Hematopoietic multipotent progenitor cell treated with erythropoietin and hydrocortisone succinate and interleukin-3 and kit ligand, for 8 days (in vitro differentiated cells): ENCODE measurements around the gene NFIC.
A peak's percentile ranks its signal among the peaks of the same experiment; 100 is the strongest.

Source experiments
- DNase-seq: peaks from one replicate; pipeline ENCODE4 v3.0.0-alpha.2; 2015

NFIC gene

DNA sequence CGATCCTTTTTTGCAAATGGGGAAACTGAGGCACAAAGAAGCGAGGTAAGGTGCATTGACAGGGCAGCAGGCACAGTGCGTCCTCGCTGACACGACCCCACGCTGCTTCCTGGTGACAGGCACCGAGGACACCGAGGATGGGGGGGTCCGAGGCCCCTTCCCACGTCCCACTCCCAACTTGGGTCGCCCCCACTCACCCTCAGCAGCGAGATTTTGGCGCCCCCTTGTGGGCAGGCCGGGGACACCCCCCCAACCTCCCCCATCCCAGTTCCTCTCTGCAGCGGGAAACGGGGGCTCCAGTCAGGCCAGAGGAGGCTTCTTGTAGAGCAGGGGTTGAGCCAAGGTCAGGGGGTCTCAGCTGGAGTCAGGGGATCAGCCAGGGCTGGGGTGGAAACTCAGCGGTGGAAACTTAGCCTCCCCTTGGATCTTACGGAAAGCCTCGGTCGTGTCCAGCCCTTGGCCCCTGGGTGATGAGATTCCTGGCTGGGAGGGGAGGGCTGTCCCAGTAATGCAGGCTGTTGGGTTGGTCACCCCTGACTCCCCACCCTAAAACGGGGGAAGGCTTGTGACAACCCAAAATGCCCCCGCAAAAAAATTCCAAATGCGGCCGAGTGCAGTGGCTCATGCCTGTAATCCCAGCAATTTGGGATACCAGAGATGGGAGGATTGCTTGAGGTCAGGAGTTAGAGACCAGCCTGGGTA is 105.7 kb downstream of the NFIC start:
- DNase-seq: no peak

DNA sequence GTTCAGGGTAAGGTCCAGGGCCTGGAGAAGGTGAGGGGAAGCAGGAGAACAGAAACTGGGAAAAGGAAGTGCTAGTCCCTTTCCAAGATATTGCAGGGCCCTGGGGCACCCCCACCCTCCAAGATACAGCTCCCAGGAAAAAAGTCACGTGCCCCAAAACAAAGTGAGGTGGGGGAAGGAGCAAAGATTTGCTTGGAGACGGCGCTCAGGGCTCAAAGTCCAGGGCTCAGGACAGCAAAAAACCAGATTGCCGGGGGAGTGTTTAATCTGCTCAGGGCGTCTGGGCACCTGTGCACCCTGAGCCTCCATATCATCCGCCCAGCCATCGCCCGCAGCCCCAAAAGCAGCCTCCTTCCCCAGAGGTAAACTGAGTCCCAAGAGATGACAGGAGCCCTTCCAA is 107.6 kb downstream of the NFIC start:
- DNase-seq: no peak

DNA sequence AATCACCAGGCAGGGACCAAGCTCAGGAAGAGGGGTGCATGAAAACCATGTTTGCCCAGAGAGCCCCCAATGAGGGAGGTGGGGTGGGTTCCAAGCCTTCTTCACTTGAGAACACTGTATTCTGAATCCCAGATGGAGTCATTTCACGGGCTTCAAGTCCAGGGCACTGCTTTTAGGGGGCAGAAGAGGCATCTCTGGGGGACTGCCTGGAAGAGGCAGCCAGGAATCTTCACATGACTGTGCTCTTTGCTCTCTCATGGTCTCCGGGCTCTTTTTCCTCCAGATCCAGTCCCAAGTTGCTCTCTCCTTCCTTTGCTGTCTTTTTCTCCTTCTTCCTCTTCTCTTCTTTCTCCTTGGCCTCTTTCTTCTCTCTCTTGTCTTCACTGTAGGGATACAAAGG is 108.2 kb downstream of the NFIC start:
- no peak for DNase-seq

DNA sequence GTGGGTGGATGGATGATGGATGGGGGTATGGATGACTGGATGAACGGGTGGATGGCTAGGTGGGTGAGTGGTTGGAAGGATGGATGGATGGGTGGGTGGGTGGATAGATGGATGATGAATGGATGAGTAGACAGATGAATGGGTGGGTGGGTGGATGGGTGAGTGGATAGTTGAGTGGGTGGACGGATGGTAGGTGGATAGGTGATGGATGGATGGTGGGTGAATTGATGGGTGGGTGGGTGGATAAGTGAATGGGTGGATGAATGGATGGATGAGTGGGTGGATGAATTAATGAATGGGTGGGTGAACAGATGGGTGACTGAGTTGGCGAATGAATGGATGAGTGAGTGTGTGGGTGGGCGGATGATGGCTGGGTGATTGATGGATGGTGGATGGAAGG is 109.1 kb downstream of the NFIC start:
- DNase-seq: no peak

DNA sequence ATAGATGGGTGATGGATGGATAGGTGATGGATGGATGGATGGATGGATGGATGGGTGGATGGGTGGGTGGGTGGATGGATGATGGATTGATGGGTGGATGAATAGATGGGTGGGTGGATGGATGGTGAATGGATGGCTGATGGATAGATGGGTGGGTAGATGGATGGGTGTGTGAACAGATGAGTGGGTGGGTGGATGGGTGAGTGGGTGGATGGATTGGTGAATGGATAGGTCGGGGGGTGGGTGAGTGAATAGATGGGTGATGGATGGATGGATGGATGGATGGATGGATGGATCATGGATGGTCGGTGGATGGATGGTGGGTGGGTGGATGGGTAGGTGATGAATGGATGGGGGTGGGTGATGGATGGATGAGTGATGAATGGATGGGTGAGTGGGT is 110.4 kb downstream of the NFIC start:
- no peak for DNase-seq

DNA sequence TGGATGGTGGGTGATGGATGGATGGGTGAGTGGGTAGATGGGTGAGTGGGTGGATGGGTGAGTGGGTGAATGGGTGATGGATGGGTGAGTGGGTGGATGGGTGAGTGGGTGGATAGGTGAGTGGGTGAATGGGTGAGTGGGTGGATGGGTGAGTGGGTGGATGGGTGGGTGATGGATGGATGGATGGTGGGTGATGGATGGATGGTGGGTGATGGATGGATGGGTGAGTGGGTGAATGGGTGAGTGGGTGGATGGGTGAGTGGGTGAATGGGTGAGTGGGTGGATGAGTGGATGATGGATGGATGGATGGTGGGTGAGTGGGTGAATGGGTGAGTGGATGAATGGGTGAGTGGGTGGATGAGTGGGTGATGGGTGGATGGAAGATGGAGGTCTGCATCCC is 111.1 kb downstream of the NFIC start:
- DNase-seq: no peak

DNA sequence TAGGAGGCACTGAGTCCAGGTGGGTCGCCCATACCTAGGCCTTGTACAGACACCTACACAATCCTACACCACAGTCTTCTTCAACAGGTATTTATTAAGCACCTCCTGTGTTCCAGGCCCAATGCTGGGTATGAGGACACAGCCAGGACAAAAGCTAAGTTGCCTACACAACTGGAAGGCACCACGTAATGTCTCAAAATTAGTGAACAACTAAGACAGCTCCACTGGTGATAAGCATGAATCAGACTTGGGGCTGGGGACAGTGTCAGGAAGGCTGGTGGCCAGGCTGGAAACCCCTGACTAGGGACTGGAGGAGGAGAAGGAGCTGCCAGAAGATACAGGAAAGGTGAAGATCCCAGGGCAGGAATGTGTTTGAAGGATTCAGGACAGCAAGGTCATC is 111.6 kb downstream of the NFIC start:
- DNase-seq: no peak

DNA sequence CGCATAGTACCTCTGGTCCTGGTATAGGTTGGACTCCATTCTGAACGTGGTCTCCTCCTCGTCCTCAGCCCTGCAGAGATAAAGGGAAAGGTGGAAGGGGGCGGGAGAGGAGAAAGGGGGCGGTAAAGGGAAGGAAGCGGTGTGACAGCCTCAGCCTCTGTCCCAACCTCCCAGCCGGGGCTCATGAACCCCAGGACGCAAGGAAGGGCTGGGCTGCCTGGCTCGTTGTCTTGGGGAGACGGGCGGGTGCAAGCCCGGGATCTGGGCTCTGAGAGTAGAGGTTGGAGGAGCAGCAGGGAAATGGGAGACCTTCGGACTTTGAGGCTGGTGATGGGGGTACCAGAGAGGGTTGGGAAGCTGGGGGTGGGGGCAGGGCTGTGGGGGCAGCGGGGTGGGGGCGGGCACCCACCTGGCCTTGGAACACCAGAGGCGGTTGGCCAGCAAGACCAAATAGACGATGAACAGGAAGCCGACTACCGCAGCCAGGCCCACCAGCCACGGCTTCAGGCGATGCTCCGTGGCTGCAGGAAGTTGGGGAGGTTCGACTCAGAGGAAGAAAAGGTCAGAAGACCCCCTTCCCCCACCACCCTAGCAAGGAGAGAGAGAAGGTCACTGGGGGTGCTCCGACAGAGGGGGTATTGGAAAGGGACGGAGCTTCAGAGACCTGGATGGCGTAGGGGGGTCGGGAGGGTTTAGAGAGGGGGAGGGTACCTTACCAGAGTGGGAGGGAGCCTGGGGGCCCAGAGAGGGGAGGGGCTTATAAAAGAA is 112.2 kb downstream of the NFIC start:
- DNase-seq: no peak

DNA sequence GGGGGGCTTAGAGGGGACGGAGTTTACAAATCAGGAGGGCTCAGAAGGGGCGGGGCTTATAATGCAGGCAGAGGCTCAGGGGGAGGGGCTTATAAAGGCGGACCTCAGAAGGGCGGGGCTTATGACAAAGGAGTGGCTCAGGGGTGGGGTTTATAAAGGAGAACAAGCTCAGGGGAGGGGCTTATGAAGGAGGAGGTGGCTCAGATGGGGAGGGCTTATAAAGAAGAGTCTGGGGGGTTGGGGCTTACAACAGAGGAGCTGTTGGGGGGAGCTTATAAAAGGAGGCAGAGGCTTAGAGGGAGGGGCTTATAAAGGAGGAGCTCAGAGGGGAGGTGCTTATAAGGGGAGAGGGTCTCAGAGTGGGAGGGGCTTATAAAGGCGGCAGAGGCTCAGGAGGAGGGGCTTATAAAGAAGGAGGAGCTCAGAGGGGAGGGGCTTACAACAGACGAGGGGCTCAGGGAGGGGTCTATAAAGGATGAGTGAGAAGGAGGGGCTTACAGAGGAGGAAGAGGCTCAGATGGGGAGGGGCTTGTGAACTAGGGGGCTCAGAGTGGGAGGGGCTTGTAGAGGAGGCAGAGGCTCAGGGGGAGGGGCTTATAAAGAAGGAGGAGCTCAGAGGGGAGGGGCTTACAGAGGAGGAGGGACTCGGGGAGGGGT is 112.9 kb downstream of the NFIC start:
- peak; percentile 64 for DNase-seq

DNA sequence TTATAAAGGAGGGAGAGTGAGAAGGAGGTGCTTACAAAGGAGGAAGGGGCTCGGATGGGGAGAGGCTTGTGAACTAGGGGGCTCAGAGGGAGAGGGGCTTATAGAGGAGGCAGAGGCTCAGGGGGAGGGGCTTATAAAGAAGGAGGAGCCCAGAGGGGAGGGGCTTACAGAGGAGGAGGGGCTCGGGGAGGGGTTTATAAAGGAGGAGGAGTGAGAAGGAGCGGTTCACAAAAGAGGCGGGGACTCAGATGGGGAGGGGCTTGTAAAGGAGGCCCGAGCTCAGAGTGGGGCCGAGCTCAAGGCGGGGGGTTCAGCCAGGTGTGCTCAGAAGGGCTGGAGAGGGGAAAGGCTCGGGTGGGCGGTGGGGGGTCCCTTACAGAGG is 113.4 kb downstream of the NFIC start:
- DNase-seq: peak; percentile 32

DNA sequence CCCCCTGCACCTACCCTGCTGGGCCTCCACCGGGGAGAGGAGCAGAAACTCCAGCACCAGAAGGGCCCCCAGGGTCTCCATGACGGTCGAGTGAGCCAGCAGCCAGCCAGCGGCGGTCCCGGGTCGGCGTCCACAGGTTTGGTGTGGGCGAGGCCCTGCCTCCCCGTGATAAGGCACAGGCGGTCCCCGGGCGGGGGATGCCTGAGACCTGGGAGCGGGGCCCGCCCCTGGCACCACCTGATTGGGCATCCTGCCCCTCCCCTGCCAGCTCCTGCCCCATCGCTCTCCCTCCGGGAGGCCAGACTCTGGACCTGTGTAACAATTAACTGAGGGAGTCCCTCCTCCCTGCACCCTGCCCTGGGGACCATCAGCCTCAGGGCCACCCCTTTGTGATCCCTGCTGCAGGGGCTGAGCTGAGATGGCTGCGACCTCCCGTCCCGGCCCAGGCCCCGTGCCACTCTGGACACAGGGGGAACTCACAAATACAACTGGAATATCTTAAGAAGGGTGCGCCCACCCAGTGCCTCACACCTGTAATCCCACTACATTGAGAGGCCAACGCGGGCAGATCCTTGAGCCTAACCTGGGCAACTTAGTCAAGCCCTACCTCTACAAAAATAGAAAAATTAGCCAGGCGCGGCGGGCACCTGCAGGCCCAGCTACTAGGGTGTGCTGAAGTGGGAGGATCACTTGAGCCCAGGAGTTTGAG is 114.2 kb downstream of the NFIC start, which contains the start of gene SMIM24:
Gene SMIM24 (minus strand): TSS at position 143 of the 709 bp plus-strand sequence. CDS start 62 bp downstream, at position 81.
- peak; percentile 23 for DNase-seq

DNA sequence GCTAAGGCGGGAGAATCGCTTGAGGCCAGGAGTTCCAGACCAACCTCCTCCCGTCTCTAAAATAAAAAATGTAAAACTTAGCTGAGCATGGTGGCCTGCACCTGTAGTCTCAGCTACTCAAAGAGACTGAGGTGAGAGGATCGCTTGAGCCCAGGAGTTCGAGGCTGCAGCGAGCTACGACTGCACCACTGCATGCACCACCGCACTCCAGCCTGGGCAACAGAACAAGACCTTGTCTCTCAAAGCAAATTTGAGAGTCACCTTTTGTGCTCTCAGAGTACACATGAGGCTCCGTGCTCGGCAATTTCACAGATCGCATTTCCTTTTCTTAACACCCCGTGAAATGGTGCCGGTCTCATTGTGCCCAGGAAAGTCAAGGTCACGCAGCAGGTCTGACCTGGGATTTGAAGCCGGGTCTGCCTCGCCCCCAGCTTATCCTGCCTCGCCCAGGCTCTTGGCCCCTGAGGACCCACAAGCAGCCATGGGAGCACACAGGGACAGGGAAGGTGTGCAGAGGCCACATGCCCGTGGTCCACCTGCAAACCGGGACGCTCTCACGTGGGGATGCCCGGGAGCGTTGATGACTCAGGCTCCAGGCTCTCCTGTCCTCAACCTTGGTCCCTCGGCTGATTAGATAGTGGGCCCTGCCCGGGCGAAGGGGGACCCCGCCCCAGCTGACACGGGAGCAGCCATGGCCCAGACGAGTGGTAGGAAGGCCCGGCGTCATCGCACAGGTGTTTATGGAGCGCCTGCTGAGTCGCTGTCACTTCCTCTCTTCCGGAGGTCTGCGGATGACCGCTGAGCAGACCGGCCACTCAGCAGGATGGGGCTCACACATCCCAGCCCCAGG is 115.1 kb downstream of the NFIC start:
- DNase-seq: no peak

DNA sequence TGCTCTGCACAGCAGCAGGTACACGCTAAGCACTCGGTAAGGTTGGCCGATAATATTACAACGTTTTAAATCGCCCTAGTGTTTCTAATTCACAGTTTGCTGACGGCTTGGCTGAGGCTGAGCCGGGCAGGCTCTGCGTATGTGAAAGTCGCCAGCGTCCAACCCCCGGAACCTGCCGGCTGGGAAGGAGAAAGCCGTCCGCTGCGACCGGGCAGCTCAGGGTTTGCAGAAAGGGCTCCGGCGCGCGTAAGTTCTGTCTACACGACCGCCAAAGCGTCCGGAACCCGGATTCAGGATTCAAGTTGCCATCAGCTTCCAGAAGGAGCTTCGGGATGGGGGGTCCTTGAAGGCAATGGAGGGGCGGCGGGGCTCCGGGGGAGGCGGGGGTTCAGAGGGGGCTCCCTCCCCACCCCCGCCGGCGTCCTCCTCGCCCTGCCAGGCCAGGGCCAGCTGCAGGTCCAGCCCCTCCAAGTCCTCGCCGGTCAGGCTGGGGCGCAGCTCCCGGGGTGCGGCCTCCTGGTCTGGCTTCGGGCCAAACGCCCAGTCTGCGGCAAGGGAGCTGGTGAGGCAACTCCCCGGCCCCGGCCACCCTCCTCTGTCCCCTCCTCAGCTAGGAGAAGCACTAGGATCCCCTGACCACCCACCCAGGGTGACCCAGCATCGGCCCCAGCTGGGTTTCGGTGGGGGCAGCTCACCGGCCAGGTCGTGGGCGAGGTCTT is 116.3 kb downstream of the NFIC start:
- no peak for DNase-seq

DNA sequence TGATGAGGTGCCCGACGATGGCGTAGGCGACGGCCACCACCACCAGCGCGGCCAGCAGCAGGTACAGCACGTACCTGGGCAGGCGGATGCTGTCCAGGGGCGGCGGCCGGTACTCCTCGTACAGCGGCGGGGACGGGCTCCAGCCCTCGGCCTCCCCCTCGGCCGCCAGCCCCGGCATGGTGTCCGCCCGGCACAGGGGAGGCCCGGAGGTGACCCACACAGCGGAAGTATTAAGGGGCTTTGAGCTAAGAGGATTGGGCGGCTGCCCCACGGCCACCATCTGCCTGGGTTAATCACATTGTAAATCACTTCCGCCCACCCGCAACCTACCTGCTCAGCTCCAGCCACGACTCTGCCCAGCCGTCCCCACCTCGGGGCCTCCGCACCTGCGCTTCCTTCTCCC is 116.8 kb downstream of the NFIC start, which contains the start of gene SMIM44:
Gene SMIM44 (minus strand): TSS at position 216 of the 403 bp plus-strand sequence. CDS start 38 bp downstream, at position 178.
- no peak for DNase-seq

DNA sequence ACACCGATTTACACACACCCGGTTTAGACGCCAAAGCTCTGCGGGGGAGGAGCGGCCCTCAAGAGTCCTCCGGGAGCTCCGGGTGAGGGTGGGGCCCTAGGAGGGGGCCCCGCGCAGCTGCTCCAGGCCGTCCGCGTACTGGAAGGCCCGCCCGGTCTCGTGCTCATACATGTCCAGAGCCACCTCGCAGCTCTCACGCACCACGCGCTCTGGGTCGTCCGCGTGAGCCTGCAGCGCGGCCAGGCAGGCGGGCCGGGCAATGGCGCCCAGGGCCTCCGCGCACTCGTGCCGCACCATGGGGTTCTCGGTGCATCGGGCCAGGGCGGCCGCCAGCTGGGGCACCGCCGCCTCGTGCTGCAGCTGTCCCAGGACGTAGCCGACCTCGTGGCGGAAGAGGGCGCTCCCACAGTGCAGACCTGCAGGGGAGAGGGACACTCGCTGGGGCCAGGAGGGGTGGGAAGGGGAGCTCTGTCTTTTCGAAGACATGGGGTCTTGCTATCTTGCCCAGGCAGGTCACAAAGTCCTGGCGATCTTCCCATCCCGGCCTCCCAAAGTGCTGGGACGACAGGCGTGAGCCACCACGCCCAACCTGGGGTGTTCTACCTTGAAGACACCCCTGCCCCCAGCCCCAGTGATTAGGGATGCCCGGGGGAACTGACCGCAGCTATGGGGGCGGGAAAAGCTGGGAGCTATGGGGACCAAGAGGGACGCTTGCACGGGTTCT is 125.2 kb downstream of the NFIC start:
- DNase-seq: no peak

DNA sequence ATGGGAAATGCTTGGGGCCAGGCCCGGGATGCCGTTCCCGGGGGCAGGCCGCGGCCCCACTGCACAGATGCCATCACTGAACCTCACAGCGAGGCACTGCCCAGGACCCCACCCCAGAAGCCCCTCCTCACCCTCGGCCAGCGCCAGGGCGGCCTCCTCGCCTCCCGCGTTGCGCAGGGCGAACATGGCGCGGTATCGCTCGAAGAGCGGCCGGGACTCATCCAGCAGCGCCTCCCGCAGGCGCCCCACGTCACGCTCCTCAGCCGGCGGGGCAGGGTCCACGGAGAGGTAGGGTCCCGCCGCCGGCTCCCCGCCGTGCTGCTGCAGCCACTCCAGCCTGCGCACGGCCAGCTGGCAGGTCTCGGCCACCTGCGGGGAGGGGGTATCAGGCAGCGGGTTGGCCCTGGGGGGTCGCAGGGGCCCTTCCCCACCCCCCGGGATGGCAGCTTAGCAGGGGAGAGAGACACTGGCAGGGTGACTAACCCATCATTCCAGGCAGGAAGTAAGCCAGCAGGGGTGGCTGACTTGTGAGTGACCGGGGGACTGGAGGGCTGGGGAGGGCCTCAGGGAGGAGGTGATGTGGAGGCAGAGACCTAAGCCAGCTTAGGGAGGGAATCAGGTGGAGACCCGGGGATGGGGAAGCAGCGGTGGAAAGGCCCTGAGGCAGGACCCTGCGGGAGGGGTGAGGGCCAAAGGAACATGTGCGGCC is 125.9 kb downstream of the NFIC start:
- DNase-seq: no peak

DNA sequence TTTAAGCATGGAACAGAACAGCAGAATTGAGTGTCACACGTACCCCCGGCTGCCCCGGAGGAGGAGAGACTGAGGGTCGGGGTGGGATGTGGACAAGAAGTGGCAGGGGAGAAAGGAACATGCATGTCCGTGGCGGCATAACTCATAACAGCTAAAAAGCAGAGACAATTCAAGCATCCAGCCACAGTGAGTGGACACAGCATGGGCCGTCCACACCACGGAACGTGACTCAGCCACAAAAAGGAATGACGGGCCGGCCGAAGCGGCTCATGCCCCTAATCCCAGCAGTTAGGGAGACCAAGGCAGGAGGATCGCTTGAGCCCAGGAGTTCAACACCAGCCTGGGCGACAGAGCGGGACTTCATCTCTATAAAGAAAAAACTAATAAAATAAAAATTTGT is 126.5 kb downstream of the NFIC start:
- no peak for DNase-seq

DNA sequence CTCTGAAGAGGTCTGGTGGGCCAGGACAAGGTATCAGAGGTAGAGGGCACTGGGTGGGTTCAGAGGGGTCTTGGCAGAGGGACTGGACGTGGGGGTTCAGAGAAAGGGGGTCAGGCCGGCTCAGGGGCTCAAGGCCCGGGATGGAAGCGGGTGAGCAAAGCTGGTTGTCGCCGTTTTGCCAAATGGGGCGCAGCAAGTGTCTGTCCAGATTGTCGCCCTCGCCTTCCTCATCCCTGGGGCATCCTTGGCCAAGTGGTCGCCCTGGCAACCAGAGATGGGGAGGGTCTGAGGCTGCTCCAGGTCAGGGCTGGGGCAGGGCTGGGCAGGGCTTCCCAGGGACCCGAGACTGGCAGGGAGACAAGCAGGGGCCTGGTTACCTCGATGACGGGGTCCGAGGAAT is 127.3 kb downstream of the NFIC start:
- no peak for DNase-seq

DNA sequence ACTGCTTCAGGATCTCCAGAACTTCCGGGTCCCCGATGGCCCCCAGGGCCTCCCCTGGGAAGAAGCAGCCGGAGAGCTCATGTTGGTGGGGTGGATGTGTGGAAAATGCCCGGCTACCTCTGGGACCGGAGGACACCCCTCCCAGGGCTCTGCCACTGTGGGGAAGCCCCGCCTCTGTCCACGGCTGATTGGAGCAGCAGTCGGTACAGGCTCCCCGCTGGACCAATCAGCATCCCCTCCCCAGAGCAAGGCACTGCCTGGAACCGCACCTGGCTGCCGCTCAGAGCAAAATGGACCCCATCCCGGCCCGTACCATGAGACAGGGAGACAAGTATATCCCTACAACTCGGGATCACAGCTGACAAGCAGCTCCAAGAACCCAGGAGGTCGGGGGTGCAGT is 127.7 kb downstream of the NFIC start:
- DNase-seq: no peak

DNA sequence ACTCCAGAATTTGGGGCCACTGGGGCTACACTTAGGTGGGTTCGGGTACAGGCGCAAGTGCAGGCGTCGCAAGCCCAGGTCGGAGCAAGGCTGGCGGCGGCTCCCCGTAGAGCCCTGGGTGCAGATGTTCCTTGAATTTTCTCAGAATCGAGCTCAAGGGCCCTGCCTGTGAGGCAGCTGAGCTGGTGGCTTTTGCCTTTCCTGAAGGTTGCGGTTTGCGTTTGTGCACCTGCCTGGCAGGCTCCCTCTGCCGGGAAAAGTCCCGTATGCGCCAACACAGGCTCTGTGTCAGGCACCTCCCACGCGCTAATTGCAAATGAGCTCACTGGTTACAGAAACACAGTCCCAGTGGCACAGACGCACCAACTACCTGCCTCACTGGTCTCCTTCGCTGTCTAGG is 128.2 kb downstream of the NFIC start:
- no peak for DNase-seq
